Suppressor macrophage treated with lipopolysaccharide for 1 hour (primary cell): ENCODE measurements around the gene AGMO.

ENCODE experiments used
- DNase-seq, 3 donors: peaks; one replicate each; pipeline ENCODE4 v3.0.0-alpha.2; 2020 to 2022

Gene AGMO

DNA sequence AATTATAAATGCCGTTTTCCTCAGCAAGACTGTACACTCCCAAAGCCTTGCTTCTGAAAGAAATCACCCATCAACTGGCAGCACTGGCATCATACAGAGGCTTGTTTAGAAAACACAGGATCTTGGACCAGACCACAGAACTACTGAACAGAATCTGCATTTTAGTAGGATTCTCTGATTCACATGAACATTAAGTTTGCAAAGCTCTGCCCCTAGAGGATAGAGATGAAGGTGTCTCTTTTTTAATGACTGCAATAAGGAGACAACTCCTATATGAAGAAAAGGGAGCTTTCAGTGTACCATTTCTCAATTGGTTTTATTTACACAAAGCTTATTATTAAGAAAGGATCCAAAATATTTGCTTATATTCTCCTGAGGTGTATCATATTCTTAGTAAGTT lies 172.7 kb downstream of the AGMO start:
- DNase-seq, result no peak

DNA sequence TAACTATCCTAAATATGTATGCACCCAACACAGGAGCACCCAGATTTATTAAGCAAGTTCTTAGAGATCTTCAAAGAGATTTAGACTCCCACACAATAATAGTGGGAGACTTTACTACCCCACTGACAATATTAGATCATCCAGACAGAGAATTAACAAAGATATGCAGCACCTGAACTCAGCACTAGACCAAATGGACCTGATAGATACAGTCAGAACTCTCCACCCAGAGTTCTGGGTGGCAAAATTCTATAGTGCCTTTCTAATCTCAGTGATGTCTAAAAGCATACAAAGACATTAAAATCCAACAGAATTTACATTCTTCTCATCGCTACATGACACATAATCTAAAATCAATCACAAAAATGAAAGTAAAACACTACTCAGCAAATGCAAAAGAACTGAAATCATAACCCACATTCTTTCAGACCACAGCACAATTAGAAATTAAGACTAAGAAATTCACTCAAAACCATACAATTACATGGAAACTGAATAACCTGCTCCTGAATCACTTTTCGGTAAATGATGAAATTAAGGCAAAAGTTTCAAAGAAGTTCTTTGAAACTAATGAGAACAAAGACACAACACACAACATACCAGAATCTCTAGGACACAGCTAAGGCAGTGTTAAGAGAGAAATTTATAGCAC lies 183.2 kb downstream of the AGMO start:
- DNase-seq, result no peak

DNA sequence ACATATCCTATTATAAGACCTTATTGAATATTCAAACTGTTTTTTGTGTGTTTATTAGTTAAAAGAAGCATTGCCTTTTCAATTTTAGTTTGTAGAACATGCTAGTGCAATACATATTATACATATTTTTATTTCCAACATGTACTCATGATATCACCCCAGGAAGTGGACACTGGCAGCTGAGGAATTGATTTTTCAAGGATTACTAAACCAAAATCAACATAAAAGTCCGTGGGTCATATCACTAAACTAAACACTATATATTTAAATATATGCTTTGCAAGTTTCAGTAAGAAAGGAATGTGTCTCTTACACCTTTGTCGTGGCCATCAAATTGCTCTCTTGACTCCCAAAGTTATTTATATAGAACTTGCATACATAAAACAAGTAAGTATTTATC lies 185.2 kb downstream of the AGMO start:
- no peak for DNase-seq

DNA sequence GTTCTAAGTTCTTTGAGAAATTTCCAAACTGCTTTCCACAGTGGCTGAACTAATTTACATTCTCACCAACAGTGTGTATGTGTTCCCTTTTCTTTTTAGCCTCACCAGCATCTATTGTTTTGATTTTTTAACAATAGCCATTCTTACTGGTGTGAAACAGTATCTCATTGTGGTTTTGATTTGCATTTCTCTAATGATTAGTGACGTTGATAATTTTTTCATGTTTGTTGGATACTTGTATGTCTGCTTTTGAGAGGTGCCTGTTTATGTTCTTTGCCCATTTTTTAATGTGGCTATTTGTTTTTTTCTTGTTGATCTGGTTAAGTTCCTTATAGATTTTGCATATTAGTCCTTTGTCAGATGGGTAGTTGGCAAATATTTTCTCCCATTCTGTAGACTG lies 191.4 kb downstream of the AGMO start:
- no peak for DNase-seq

DNA sequence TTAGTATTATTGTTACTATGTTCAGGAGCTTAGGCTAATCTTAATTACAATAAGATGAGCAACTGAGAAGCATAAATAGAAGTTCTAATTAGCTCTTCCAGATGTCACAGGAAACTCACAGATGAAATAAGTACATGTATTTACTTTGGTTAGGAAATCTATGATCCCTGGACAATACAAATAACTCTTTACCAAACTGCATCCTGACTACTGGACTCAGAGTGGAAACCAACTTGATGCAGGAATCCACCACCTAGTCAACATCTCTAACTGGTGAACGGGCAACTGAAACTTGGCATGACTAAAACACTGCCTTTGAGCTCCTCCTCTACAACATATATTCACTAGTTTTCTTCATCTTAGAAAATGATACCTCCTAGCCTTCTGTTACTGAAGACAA lies 193.2 kb downstream of the AGMO start:
- DNase-seq, result no peak

DNA sequence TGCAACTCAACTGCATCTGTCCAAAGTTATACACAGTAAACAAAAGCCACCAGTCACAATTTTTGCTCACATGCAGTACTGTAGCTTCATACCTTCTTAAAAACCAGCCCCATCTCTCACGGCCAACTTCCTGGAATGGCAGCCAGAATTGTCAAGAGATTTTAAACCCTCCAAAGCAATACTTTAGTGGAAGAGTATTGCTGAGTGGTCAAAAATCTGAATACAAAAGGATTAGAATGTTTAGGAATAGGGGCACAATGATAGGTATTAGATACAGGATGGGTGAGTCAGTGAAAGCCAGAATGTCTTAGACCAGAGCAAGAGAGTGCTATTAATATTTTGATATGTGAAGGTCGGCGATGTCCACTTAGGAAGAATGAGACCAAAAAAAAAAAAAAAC lies 193.9 kb downstream of the AGMO start:
- no peak for DNase-seq

DNA sequence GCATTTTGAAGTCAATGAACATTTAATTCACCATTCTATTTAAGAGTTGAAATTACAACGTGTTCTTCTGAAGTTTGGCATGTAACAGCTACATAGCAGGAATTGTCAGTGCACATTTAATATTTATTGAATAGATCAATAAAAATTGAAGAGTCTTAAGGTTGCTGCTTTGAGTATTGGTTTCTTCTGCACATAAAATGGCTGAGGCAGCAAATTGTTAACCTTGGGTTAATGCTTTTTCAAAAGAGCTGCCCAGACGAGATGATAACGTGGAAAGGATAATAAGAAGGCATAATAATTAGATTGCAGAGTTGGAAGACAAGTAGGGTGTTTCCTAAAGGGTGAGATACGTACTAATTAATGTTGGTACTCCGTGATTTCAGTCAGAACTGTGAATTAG lies 203.7 kb downstream of the AGMO start:
- no peak for DNase-seq

DNA sequence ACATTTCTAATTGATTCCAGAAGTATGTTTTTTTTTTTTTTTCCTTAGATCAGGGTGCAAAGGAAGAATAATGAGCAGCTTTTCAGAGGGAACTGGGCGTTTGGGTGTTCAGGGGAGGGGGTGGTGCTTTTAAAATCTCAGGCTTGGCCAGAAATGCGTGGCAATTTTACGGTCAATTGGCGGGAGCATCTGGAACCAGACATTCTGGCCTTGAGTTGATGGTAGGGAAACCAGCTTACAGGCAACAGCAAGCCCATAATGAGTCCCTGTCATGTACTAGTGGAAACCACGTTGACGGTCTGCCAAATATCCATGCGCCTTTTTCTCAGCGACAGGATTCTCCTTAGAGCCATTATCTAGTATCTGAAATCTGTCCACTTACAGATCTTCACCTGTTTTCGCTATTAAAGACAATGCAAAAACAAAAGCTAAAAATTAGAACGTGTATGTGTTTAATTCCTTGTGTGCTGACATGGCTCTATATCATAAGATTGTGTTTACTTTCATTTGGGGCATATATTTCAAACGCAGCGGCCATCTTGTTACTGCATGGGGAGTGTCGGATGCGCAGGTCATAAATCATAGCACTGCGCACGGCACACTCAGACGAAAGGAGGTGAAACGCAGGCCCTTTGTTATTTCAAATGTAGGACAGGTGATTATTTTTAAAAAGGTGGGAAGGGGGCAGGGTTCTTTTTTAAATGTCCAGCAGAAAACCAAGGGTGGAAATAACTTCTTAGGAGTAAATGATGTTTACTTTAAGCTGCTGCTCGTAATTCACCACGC lies 209.2 kb downstream of the AGMO start:
- DNase-seq, result no peak

DNA sequence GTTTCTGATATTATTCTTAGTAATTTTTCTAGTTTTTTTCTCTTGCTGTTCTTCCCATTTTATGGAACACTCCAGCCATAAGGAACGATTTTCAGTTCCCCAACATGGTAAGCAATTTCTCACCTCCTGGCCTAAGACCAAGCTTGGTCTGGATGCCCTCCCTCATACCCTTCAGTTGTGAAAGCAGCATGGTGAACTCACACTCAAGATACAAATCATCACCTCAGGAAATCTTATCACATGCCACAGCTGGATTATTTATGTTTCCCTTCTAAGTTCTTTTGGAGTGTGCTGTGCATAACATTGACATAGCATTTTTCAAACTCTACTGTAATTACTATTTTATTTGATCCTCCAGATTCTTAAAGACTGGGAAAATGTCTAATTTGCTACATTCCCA lies 216.6 kb downstream of the AGMO start:
- no peak for DNase-seq

DNA sequence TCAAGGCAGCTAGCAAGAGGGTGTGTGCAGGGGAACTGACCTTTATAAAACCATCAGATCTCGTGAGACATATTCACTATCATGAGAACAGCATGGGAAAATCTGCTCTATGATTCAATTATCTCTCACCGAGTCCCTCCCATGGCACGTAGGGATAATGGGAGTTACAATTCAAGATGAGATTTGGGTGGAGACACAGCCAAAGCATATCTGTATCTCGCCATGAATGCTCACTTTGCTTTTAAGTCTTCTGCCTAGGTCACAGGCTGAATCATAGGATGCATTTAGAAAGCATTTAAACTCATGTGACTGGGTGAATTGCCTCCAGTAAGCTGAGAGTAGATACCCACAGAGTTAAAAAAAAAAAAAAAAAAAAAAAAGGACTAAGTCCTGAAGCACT lies 220.0 kb downstream of the AGMO start:
- DNase-seq, result no peak

DNA sequence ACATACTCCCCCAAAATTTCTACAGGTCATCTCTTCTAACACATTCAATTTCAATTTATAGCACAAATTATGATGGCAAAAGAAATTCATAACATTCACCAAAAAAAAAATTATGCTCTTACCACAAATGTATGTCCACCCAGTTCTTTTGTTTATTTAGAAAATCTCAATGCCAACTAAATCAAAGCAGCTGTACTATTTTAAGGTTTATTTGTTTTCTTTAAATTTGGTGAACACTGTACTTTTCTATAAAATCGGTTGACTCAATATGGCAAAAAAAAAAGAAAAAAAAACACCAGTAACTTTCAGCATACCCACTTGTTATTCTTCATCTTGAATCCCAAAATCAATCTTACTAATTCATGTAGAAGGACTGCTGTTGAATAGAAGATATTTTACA lies 225.7 kb downstream of the AGMO start:
- DNase-seq, result no peak

DNA sequence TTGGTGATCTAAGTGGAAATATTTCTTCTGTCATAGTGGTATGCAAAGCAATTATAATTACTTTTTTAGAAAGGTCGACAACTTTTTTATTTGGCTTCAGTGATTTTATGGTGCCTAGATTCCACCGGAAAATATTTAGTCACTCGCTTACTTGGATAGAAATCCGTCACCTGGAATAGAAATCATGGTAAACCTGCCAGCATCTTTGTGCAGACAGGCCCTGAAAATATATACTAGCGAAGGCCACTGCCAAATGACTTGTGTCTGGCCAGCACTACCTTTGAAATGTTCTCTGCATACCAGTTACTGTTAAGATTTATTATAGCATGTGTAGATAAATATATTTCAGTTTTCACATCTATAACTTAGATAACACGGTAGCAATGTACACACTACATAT lies 226.4 kb downstream of the AGMO start:
- DNase-seq, result no peak

DNA sequence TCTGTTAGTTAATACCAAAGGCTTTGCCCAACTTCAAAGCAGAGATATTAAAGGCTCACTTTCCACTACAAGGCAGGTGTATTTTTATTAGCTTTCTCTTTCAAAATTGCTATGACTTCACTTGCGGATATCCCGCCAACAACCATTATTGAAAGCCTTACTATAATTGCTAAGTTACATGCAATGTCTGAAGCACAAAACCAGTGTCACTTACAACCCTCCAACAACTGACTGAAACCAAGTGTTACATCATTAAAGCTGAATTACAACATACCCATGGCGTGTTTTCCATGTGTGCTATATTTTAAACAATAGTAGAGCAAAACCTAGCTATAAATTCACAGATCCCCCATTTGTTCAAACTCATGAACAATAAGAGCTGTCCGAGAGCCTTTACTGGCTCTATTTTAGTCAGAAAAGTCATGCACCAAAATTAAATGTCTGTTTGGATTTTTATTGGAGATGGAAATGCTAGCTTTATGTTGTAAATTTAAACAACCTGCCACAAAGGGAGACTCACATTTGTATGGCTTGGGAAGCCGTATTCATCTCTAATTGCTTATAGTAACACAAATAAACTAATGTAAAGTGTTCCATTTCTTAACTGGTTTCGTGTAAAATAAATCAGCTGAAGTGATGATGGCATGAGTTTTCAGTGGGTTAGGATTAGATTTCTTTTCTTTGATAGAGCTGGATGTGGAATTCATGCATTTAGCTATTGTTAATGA lies 227.1 kb downstream of the AGMO start:
- no peak for DNase-seq

DNA sequence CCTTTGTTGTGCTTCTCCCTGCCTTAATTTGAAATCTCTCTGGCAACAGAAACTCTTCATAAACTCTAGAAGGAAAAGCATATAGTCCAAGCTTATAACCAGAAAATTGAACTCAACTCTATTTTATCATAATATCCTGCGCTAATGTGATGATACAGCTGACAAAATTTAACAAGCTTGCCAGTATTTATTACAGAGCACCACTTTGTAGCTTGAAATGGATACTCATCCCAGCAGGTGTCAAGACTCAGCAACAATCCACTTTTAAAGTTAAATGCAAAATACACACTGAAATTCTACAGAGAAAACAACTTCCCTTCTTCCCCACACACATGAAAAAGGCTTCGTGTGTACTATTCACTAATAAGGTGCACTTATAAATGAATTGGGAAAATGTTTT lies 228.9 kb downstream of the AGMO start:
- DNase-seq, result no peak

DNA sequence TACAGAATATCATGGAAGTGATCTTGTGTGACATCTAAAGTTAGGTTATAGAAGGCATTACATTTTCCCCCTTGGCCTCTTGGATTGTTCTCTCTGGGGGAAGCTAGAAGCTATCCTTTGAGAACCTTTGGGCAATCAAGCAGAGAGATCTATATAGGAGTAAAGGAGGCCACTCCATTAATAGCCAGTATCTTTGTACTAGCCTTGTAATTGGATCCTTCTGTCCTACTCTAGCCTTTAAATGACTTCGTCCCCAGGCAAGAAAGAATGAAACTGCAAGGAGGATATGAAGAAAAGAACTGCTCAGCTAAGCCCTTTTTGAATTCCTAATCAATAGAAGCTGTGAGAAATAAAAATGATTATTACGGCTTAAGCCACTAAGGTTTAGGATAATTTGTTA lies 230.9 kb downstream of the AGMO start:
- DNase-seq, result no peak

DNA sequence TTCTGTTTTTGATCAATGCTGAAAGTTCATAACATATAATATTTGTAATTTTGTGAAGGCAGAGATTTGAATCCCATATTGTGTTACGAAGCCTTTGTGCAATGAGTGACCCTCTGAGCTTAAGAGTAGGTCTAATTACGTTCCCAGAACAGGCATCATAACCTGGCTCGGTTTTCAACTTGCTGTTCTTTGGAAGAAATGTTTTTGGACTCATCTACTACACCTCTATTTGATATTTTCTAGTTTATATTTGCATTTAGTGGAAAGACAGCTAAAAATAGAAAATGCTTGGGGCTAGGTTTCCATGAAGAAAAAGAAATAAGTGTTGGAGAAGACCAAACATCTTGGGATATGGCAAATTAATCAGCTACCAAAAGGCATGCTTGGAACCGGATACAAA lies 234.8 kb downstream of the AGMO start:
- DNase-seq, result no peak

DNA sequence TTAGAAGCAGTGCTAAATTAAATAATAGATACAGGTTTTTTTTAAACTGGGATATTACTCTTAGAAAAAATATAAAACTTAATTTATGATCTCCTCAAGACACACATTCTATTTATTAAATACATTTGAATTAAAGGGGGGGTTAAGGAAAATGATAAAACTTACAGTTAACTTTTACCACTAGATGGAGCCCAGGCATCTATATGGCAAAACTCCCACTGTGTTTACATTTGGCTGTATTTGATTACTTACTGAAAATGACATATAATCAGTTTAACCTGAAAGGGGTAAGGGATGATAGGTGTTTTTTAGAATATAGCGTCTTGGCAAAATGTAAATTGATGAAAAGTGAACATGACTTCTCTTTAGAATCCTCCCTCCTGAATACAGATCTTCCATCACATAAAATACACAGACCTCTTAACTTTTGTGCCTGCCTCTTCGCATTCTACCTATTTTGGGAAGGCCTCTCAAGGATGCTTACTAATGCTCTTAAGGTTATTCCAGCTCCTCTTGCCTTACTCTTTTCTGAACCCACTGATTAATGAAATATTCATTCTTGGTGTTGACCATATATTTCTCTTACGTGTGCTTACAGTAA lies 235.7 kb downstream of the AGMO start:
- DNase-seq, result peak; percentile 11 to 39 (median 28)

DNA sequence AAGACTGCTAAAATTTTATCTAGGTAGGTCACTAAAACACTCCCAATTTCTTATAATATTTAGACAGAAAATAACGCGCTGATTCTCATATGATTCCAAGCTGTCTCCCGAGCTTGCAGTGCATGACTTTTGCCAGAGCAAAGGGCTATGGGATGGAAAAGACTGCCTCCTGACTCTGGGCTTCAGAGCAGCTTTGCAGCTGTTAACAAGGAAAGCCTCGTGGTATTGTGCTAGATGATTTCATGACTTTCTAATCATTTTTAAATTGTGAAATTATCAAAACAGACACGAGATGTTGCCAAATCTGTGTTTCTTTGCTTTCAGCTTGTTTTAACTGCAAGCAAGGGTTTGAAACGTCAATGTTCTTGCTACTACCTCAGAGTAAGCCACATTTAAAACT lies 238.3 kb downstream of the AGMO start:
- no peak for DNase-seq

DNA sequence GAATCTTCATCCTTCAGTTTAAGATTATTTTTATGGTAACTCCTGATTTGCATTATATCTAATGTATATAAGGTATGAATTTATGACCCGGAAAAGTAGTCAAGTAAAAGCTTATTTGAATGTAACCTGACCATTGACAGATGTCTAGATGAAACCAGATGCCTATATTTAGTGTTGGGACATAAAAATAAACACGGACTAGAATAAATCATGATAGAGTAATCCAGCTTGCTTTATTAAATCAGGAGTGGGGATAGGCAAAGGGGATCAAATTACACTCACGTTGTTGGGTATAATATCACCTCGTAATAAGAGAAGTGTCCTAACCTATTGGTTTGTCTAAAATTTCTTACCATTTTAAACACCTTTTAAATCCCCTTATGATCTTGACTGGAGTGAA lies 244.6 kb downstream of the AGMO start:
- no peak for DNase-seq

DNA sequence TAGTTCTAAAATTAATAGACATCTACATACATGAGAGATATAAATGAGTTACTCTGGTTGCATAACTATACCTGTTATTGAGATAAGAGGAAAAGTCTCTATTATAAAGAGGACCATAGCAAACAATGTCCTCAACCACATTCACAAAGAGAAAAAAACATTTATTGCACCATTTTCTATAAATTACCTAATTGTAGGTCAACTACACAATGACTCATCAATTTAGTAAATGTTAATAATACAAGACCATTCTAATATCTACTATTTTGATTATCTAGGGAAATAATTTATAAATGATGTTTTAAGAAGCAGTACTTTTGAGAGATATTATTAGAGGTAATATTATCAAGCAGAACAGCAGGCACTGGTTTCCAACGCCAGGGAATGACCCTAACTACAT lies 246.1 kb downstream of the AGMO start:
- no peak for DNase-seq

DNA sequence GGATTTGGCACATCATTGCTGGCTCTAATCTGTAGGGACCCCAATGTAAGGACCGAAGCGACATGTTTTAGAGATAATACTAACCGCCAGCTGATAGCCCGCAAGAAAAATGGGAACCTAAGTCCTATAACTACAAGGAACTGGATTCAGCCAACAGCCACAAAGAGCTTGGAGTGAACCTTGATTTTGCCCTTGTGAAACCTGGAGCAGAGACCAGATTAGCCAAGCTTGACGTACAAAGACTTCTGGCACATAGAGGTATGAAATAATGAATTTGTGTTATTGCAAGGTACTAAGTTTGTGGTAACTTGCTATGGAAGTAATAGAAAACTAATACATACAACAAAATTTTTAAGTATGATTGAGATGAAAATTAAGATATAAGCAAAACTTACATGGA lies 246.9 kb downstream of the AGMO start:
- DNase-seq, result no peak

DNA sequence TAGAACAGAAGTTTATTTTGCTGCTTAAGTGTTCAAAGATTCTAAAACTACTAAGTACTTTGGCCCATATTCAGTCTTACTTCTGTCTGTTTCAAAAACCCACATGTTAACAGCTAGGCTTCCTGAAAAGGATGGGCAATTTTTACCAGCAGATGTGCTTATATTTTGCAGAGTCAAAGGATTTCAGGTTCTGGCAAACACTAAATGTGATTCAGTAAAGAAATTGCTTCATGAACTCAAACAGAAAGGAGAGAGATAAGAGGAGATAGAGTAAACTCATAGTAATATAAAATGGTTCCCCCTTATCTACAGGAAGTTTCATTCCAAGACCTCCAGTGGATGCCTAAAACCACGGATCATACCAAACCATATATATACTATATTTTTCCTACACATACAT lies 248.5 kb downstream of the AGMO start:
- DNase-seq, result no peak

DNA sequence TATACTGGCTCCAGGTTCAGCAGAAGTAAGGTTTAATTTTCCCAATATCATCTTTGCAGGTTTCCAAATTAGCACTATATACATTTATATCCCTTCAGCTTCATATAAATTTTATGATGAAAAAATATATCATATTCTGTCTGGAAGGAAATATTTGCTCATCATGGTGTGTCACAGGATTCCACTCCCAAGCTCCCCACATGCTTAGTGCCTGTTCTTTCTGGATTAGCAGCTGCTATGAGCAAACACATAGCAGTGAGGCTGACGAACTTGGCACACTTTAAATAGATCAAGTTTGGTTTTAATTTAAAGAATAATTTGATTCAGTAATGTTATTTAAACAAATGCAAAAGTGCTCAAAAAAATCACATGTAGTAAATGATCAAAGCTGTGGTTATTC lies 251.9 kb downstream of the AGMO start:
- no peak for DNase-seq

DNA sequence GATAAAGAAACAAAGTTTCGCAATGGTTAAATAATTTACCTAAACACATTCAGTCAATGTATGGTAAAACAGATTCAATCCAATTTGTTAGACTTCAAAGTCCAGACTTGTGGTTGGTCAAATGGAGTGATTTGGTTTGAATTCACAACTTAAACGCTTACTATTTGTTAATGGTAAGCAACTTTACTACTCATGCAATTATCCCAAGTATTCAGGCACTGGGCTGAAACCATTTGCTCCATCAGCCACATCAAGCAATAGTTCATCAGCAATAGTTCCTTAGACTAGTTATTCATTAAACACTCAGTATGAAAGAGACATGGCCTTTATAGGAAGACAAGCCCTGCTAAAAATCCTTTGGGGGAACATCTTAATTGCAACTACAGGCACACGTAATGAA lies 253.0 kb downstream of the AGMO start:
- DNase-seq, result no peak
